Glutamatergic neuron (in vitro differentiated cells): ENCODE measurements around the gene POLRMT. TPM values are rescaled to one million over a fixed set of nuclear protein-coding genes. Genes with fewer than 3 reads are reported as not detected.

Experiments used
- DNase-seq: peaks from one replicate; pipeline ENCODE4 v3.0.0; 2022
- H3K27ac Mint-ChIP-seq: one replicate; pipeline ENCODE4 v1.8.0; 2020; ENCODE audit warnings: mild to moderate bottlenecking, mixed read lengths, inconsistent platforms; ENCODE audit not compliant: unreplicated experiment
- H3K27me3 Mint-ChIP-seq: one replicate; pipeline ENCODE4 v1.8.0; 2020; ENCODE audit warnings: mild to moderate bottlenecking, moderate library complexity, mixed read lengths, inconsistent platforms; ENCODE audit not compliant: unreplicated experiment
- H3K36me3 Mint-ChIP-seq: one replicate; pipeline ENCODE4 v1.8.0; 2020; ENCODE audit warnings: mild to moderate bottlenecking, mixed read lengths, inconsistent platforms; ENCODE audit not compliant: unreplicated experiment
- H3K4me1 Mint-ChIP-seq: one replicate; pipeline ENCODE4 v1.8.0; 2020; ENCODE audit warnings: mild to moderate bottlenecking, low read depth, mixed read lengths, inconsistent platforms; ENCODE audit not compliant: unreplicated experiment
- H3K4me3 Mint-ChIP-seq: one replicate; pipeline ENCODE4 v1.8.0; 2020; ENCODE audit warnings: mild to moderate bottlenecking, mixed read lengths, inconsistent platforms; ENCODE audit not compliant: unreplicated experiment
- H3K9me3 Mint-ChIP-seq: one replicate; pipeline ENCODE4 v1.8.0; 2020; ENCODE audit warnings: mild to moderate bottlenecking, moderate library complexity, mixed read lengths, inconsistent platforms; ENCODE audit not compliant: unreplicated experiment
- total RNA-seq: library from RNA; stranded (reverse); fragmentation: NEBNext Ultra II Directional; extraction: Animal tissue kit (Norgen Biotek cat#: 25700); gene quantifications from one replicate; pipeline ENCODE4 v1.2.1, GENCODE V29; 2021; ENCODE audit not compliant: unreplicated experiment
- TF ChIP-seq, protein P1 (sequence below): fragments of 200-600 bp; sonication (generic); IDR thresholded peaks from one replicate; pipeline ENCODE4 v1.5.0; 2021; ENCODE audit not compliant: partially characterized antibody, unreplicated experiment

Gene POLRMT
- total RNA-seq, 1 donor from 2014 or later, result 79.9 TPM

DNA sequence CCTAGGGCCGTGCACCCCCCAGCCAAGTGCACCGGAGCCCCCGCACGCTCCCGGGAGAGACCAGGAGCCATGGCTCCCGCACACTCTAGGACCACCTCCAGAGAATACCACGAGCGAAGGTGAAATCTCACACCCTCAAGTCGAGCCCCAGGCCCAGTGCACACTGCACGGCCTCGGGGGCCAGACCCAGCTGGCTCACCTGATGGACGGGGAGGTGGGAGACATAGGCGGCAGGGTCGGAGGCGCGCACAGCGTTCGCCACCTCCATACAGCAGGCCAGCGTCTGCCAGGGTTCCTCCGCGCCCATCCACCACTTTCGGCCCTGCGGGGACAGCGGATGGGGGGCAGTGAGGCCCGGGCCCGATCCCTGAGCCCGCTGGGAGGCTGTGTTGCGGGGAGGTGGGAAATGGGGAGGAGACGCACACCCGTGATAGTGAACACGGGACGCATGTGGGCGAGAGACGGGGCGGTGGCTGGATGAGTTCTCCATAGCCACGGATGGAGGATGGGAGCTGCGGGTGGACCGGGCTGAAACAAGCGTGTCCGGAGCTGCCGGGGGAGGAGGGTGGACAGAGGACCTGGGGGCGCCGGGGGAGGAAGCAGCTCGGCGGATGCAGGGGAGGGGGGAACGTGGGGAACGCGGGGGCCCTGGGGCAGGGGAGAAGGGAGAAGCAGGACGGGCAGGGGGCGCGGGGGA is 13.0 kb downstream of the POLRMT start:
- TF ChIP-seq, protein P1, sequence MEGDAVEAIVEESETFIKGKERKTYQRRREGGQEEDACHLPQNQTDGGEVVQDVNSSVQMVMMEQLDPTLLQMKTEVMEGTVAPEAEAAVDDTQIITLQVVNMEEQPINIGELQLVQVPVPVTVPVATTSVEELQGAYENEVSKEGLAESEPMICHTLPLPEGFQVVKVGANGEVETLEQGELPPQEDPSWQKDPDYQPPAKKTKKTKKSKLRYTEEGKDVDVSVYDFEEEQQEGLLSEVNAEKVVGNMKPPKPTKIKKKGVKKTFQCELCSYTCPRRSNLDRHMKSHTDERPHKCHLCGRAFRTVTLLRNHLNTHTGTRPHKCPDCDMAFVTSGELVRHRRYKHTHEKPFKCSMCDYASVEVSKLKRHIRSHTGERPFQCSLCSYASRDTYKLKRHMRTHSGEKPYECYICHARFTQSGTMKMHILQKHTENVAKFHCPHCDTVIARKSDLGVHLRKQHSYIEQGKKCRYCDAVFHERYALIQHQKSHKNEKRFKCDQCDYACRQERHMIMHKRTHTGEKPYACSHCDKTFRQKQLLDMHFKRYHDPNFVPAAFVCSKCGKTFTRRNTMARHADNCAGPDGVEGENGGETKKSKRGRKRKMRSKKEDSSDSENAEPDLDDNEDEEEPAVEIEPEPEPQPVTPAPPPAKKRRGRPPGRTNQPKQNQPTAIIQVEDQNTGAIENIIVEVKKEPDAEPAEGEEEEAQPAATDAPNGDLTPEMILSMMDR, result no peak
- Mint-ChIP-seq H3K4me1 (peaks cover under 1% of the 10 kb centered on the region), H3K4me3 (no peak overlapping the region), H3K27me3 (peaks cover 14% of the 10 kb centered on the region), H3K9me3 (peaks cover 4% of the 10 kb centered on the region), H3K36me3 (peaks cover 1% of the 10 kb centered on the region), H3K27ac (no peak overlapping the region)
- no peak for DNase-seq

DNA sequence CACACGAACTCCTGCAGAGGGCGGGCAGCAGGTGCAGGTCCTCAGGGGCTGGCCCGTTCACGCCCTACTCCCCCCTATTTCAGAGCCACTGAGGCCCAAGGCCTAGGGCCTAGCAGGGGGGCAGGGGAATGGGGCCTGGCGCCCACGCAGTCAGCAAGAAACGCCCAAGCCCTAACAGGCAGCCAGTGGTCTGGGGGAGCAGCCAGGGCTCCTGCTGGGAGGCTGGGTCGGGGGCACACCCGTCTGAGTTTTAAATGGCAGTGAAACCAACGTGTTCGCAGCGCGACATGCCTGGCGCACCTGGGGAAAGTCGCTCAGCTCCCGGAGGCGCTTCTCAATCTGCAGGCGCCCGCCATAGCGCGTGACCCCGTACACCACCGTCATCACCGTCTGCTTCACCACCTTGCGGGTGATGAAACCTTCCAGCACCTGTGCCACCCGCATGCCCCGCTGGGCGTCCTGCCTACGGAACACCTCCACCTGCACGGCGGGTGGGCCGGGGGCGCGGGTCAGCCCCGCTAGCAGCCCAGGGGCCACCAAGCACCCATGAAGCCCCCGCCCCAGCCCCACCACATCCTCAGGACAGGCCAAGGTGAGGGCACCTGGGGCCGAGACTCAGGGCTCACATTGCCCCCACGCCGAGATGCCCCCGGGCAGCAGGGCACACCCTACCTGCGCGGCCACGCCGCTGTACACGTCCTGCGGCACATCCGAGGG is 13.9 kb downstream of the POLRMT start:
- no peak overlapping the region for H3K27ac Mint-ChIP-seq
- H3K36me3 Mint-ChIP-seq, result no peaks in the 10 kb centered on the region
- peaks cover 14% of the 10 kb centered on the region for H3K27me3 Mint-ChIP-seq
- H3K4me3 Mint-ChIP-seq, result no peak overlapping the region
- TF ChIP-seq, protein P1, result no peak
- DNase-seq, result no peak
- no peaks in the 10 kb centered on the region for H3K4me1 Mint-ChIP-seq
- peaks cover 8% of the 10 kb centered on the region for H3K9me3 Mint-ChIP-seq

DNA sequence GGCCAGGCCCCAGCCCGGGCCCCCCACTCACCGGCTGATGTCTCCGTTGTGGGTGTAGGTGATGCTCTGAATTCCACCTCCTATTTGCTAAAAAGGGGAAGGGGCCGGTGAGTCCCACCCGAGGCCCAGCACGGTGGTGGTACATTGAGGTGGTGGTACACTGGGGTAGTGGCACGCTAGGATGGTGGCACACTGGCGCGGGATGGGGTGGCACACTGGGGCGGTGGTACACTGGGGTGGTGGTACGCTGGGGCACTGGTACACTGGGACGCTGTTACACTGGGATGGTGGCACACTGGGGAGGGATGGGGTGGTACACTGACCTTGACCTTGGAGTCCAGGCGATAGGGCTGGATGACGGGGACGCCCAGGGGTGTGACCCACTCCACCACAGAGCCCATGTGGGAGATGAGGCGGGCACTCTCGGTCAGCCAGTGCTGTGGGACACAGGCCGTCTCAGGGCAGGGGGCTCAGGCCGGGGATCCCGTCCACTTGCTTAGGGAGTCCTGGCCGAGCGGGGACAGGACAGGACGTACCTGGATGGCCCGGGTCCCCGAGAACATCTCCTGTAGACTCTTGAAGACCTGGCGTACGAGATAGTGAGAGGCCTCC is 14.6 kb downstream of the POLRMT start:
- TF ChIP-seq, protein P1, result no peak
- Mint-ChIP-seq H3K27me3 (peaks cover 8% of the 10 kb centered on the region), H3K27ac (no peak overlapping the region), H3K36me3 (no peaks in the 10 kb centered on the region), H3K4me1 (no peaks in the 10 kb centered on the region), H3K4me3 (no peak overlapping the region), H3K9me3 (peaks cover 9% of the 10 kb centered on the region)
- no peak for DNase-seq

DNA sequence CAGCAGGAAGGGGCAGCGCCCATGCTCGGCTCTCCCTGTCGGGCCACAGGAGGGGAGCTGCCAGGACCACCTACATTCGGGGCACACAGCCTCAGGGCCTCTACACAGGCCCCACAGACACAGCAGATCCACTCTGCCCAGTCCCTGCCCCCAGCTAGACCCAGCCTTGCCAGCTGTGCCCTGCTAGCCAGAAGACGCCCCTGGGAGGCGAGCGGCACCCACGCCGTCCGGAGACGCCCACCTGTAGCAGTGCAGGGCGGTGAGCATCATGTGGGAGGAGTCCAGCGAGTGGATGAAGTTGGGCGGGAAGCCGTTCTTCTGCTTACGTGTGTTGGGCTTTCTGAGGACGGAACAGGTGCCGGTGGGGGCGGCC is 15.1 kb downstream of the POLRMT start:
- Mint-ChIP-seq H3K36me3 (no peaks in the 10 kb centered on the region), H3K27me3 (peaks cover 6% of the 10 kb centered on the region), H3K4me1 (no peaks in the 10 kb centered on the region), H3K4me3 (no peak overlapping the region), H3K27ac (no peak overlapping the region), H3K9me3 (peaks cover 9% of the 10 kb centered on the region)
- TF ChIP-seq, protein P1, result no peak
- no peak for DNase-seq
